HUES6 (cell line): Measurements from ENCODE around the gene ZNF420.
A peak's percentile ranks its signal among the peaks of the same experiment; 100 is the strongest.

Experiments used
- H3K27ac ChIP-seq: 2 replicates; pipeline ENCODE4 v1.7.0; 2013; ENCODE audit warnings: low read depth, mild to moderate bottlenecking, low read length, inconsistent platforms
- H3K27me3 ChIP-seq: 2 replicates; pipeline ENCODE4 v1.6.1; 2013; ENCODE audit warnings: low read length; ENCODE audit not compliant: control insufficient read depth, insufficient read depth
- H3K36me3 ChIP-seq: 2 replicates; pipeline ENCODE4 v1.6.1; 2013; ENCODE audit warnings: low read length; ENCODE audit not compliant: control insufficient read depth, insufficient read depth
- H3K4me1 ChIP-seq: 2 replicates; pipeline ENCODE4 v1.6.1; 2013; ENCODE audit warnings: low read length; ENCODE audit not compliant: control insufficient read depth, insufficient read depth
- H3K4me3 ChIP-seq: 2 replicates; pipeline ENCODE4 v1.5.1; 2013; ENCODE audit warnings: low read depth, low read length
- H3K9ac ChIP-seq: one replicate; pipeline ENCODE4 v1.6.1; 2013; ENCODE audit warnings: mild to moderate bottlenecking, low read length
- H3K9me3 ChIP-seq: 2 replicates; pipeline ENCODE4 v1.6.1; 2013; ENCODE audit warnings: low read depth, low read length; ENCODE audit not compliant: control insufficient read depth, insufficient read depth

Gene ZNF420

GRCh38 chr19:37136111-37136510 is 57.9 kb downstream of the ZNF420 start:
- Histone ChIP-seq H3K4me3 (no peak overlapping the region), H3K27me3 (no peaks in the 10 kb centered on the region), H3K36me3 (no peaks in the 10 kb centered on the region), H3K9me3 (peaks cover 82% of the 10 kb centered on the region), H3K27ac (no peak overlapping the region), H3K4me1 (no peaks in the 10 kb centered on the region), H3K9ac (no peak overlapping the region)

GRCh38 chr19:37148214-37148613 is 70.0 kb downstream of the ZNF420 start:
- peaks cover 72% of the 10 kb centered on the region for H3K9me3 ChIP-seq
- H3K4me1 ChIP-seq = no peaks in the 10 kb centered on the region
- no peaks in the 10 kb centered on the region for H3K27me3 ChIP-seq
- H3K9ac ChIP-seq = no peak overlapping the region
- no peak overlapping the region for H3K27ac ChIP-seq
- no peak overlapping the region for H3K4me3 ChIP-seq
- peaks cover 15% of the 10 kb centered on the region for H3K36me3 ChIP-seq

GRCh38 chr19:37160153-37160552 is 81.9 kb downstream of the ZNF420 start:
- Histone ChIP-seq H3K27me3 (no peaks in the 10 kb centered on the region), H3K27ac (no peak overlapping the region), H3K4me3 (no peak overlapping the region), H3K9ac (no peak overlapping the region), H3K36me3 (peaks cover 40% of the 10 kb centered on the region), H3K9me3 (peaks cover 67% of the 10 kb centered on the region), H3K4me1 (no peaks in the 10 kb centered on the region)

GRCh38 chr19:37165635-37166034 is 87.4 kb downstream of the ZNF420 start:
- Histone ChIP-seq H3K27ac (no peak overlapping the region), H3K9ac (no peak overlapping the region), H3K4me3 (no peak overlapping the region), H3K9me3 (peaks cover 42% of the 10 kb centered on the region), H3K27me3 (no peaks in the 10 kb centered on the region), H3K36me3 (peaks cover 61% of the 10 kb centered on the region), H3K4me1 (no peaks in the 10 kb centered on the region)

GRCh38 chr19:37172368-37173366 is 94.4 kb downstream of the ZNF420 start, which contains the start of gene ZNF585A:
ZNF585A (minus strand) TSS chr19:37172695; CDS start chr19:37169910, 2,785 bp downstream.
- H3K36me3 ChIP-seq = peaks cover 24% of the 10 kb centered on the region
- H3K4me1 ChIP-seq = no peaks in the 10 kb centered on the region
- peak within 1 kb of the TSS; percentile 67 for H3K9ac ChIP-seq
- peaks cover 17% of the 10 kb centered on the region; the same call in 1 of the 2 replicates for H3K9me3 ChIP-seq
- H3K27ac ChIP-seq = no peak within 1 kb of the TSS
- no peaks in the 10 kb centered on the region for H3K27me3 ChIP-seq
- H3K4me3 ChIP-seq = peak within 1 kb of the TSS; percentile 96
